ENCODE results near the gene CASD1.

DNA sequence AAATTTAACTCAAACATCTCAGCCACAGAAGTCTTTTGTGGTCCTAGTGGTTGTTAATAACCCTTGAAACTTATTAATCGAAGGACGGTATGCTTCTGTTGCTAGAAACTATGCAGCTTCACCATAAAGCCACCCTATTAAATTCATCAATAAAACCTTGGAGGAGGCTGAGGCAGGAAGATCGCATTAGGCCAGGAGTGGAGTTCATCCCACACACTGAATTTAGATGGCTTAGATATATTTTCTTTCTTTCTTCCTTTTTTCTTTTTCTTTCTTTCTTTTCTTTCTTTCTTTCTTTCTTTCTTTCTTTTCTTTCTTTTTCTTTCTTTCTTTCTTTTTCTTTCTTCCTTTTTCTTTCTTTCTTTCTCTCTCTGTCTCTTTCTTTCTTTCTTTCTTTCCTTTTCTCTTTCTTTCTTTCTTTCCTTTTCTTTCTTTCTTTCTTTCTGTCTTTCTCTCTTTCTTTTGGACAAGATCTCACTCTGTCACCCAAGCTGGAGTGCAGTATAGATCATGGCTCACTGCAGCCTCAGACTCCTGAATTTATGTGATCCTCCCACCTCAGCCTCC lies 30.9 kb upstream of the CASD1 start:
- no peak for TF ChIP-seq POLR2A (IDR thresholded peaks at IDR 0.05; ENCODE audit: low read depth, low read length)
- no peak for TF ChIP-seq POLR2AphosphoS5 (IDR thresholded peaks at IDR 0.05; ENCODE audit: low read depth, low read length)

Measured in GM12892 (cell line).